ENCODE measurements around the gene PRUNE2. TPM values are rescaled to one million over a fixed set of nuclear protein-coding genes. Genes with fewer than 3 reads are reported as not detected.

PRUNE2 gene
- total and polyA plus RNA-seq, 9 of the 15 experiments (the other 6 are each of a cell fraction or from before 2014, with no cell fraction given) = 0.05 to 0.45 (median 0.18) TPM; not detected in 1

GRCh38 chr9:76700916-76701315 is 205.0 kb downstream of the PRUNE2 start:
- H3K9me3 ChIP-seq (replicated peaks; ENCODE audit: control insufficient read depth, insufficient read depth, low read depth, low read length) = no peaks in the 10 kb centered on the region
- H4K20me1 ChIP-seq (replicated peaks; ENCODE audit: control insufficient read depth, insufficient read depth, low read length) = no peaks in the 10 kb centered on the region
- H3K27ac ChIP-seq (ENCODE audit: extremely low read depth, low read depth, low read length) = no peak overlapping the region
- no peaks in the 10 kb centered on the region; a peak in 1 of 5 replicates for H3K4me1 ChIP-seq (replicated peaks in 1 of 2; ENCODE audit: control insufficient read depth in 2 of 2, insufficient read depth in 2 of 2, low read length in 2 of 2)
- DNase-seq (ENCODE audit: extremely low read depth in 1 of 4, low spot score in 3 of 4) = no peak
- in situ Hi-C loops (cut with MboI) (loop anchor here (10.0 kb wide), 1 partner anchor 256 kb away; no protein-coding TSS in a partner anchor), intact Hi-C loops (cut with micrococcal nuclease) (no loop called here)
- no peak overlapping the region for H3K4me2 ChIP-seq (ENCODE audit: insufficient read depth, low read length)
- POLR2A ChIA-PET = interaction anchor here (0.6 to 1.5 kb wide), 2 partner anchors 9 to 43 kb away, joined by 3 to 4 read pairs; no protein-coding TSS in a partner anchor
- H3K9me1 ChIP-seq (ENCODE audit: control insufficient read depth, insufficient read depth, low read length) = no peaks in the 10 kb centered on the region
- ATAC-seq = no peak
- no peak overlapping the region for H2AFZ ChIP-seq (ENCODE audit: low read depth, low read length)
- no peaks in the 10 kb centered on the region for H3K79me2 ChIP-seq (ENCODE audit: control insufficient read depth, insufficient read depth, low read length)
- CTCF ChIA-PET (ENCODE audit: low intra/inter-chr PET ratio) = no interaction called here
- peaks cover 0 to 15% of the 10 kb centered on the region in 2 experiments; a peak in 2 of 5 replicates for H3K27me3 ChIP-seq (ENCODE audit: control insufficient read depth in 2 of 2, insufficient read depth in 2 of 2, low read length in 2 of 2)
- no peaks in the 10 kb centered on the region for H3K36me3 ChIP-seq (ENCODE audit: control insufficient read depth, insufficient read depth, low read length)
- BruUV-seq (replicated peaks) = no TSS peak
- WGBS (ENCODE audit: insufficient coverage, low coverage, missing lambda C conversion rate) = 25% methylated on average over 4 of the region's 4 CpGs
- no peak overlapping the region for H3K4me3 ChIP-seq
- no peak for FAIRE-seq
- no peak overlapping the region for H3K9ac ChIP-seq (ENCODE audit: insufficient read depth in 1 of 2, low read depth in 2 of 2, low read length in 2 of 2)
- TF ChIP-seq MBD1 (CRISPR knock-in tag; IDR thresholded peaks at IDR 0.05) (no peak), ZNF239 (CRISPR knock-in tag; IDR thresholded peaks at IDR 0.05) (no peak), TEAD4 (IDR thresholded peaks at IDR 0.05; ENCODE audit: low read length) (no peak), TEAD4 (CRISPR knock-in tag; IDR thresholded peaks at IDR 0.05; ENCODE audit: borderline replicate concordance) (no peak), ZNF12 (CRISPR knock-in tag; IDR thresholded peaks at IDR 0.05) (no peak), FOXA1 (IDR thresholded peaks at IDR 0.05; ENCODE audit: borderline replicate concordance) (no peak), ZNF655 (CRISPR knock-in tag; IDR thresholded peaks at IDR 0.05) (no peak), PATZ1 (CRISPR knock-in tag; IDR thresholded peaks at IDR 0.05; ENCODE audit: borderline replicate concordance) (no peak), ZFP1 (CRISPR knock-in tag; IDR thresholded peaks at IDR 0.05) (no peak), TRIM24 (IDR thresholded peaks at IDR 0.05) (no peak), CCAR2 (IDR thresholded peaks at IDR 0.05; ENCODE audit: low read depth, low read length) (no peak), PHB2 (IDR thresholded peaks at IDR 0.05; ENCODE audit: low read depth) (no peak), ZNF609 (CRISPR knock-in tag; IDR thresholded peaks at IDR 0.05; ENCODE audit: borderline replicate concordance) (no peak), FOXP1 (CRISPR knock-in tag; IDR thresholded peaks at IDR 0.05) (no peak)

All from K562 (cell line).